Upper lobe of left lung (tissue), 4 donors: Measurements from ENCODE around the gene CD300LG.

Experiments used
- CTCF ChIP-seq, 6 experiments: fragments of 450-650 bp in 4 of 6; fragments of 200-600 bp in 2 of 6; sonication (generic) in 2 of 6; IDR thresholded peaks; one replicate each; pipeline ENCODE4 v1.5.1; 2016 to 2019; ENCODE audit warnings: antibody characterized with exemption in 6 of 6
- POLR2A ChIP-seq, 4 donors: fragments of 450-650 bp; IDR thresholded peaks; one replicate each; pipeline ENCODE4 v1.5.1; 2016 to 2017; ENCODE audit warnings: antibody characterized with exemption in 4 of 4, mild to moderate bottlenecking in 2 of 4

GRCh38 chr17:43897831-43898230, 50.9 kb downstream of the CD300LG start:
- TF ChIP-seq CTCF (IDR thresholded peaks at IDR 0.05) (no peak), POLR2A (IDR thresholded peaks at IDR 0.05) (no peak)
